ENCODE measurements around the gene ZNF410.
"Not testable (repeated sequence)": the region's sequence is repeated elsewhere in the genome, so short reads cannot be mapped to it uniquely, and the experiment has no call there.

Gene ZNF410

DNA sequence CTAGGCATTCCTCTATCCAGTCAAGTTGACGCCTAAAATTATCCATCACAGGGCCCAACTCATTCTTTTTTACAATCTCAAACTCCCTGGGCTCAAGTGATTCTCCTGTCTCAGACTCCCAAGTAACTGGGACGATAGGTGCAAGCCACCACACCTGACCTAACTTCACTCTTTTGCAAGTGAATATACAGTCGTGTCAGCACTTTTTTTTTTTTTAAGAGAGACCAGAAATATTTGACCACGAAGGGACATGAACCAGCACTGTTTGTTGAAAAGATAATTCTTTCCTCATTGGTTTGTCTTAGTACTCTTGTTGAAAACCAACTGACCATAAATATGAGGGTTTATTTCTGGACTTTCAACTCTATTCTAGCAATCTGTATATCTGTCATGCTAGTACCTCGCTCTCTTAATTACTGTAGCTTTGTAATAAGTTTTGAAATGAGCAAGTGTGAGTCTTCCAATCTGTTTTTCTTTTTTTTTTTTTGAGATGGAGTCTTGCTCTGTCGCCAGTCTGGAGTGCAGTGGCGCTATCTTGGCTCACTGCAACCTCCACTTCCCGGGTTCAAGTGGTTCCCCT is 21.0 kb upstream of the ZNF410 start:
- TF ChIP-seq, protein P1, sequence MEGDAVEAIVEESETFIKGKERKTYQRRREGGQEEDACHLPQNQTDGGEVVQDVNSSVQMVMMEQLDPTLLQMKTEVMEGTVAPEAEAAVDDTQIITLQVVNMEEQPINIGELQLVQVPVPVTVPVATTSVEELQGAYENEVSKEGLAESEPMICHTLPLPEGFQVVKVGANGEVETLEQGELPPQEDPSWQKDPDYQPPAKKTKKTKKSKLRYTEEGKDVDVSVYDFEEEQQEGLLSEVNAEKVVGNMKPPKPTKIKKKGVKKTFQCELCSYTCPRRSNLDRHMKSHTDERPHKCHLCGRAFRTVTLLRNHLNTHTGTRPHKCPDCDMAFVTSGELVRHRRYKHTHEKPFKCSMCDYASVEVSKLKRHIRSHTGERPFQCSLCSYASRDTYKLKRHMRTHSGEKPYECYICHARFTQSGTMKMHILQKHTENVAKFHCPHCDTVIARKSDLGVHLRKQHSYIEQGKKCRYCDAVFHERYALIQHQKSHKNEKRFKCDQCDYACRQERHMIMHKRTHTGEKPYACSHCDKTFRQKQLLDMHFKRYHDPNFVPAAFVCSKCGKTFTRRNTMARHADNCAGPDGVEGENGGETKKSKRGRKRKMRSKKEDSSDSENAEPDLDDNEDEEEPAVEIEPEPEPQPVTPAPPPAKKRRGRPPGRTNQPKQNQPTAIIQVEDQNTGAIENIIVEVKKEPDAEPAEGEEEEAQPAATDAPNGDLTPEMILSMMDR (IDR thresholded peaks at IDR 0.05; ENCODE audit: low read depth, low read length, missing control alignments), result no peak
- no peak overlapping the region for H3K4me3 ChIP-seq (ENCODE audit: low read depth, low read length)
- no peak for DNase-seq (ENCODE audit: low read depth)
- in situ Hi-C loops (cut with HindIII; ENCODE audit: low sequenced_read_pairs), result no loop called here

DNA sequence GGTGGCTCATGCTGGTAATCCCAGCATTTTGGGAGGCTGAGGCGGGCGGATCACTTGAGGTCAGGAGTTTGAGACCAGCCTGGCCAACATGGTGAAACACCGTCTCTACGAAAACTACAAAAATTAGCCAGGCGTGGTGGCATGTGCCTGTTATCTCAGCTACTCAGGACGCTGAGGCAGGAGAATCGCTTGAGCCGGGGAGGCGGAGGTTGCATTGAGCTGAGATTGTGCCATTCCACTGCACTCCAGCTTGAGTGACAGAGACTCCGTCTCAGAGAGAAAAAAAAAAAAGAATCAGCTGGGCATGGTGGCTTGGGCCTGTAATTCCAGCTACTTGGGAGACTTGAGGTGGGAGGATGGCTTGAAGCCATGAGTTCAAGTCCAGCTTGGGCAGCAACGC is 16.9 kb upstream of the ZNF410 start:
- H3K4me3 ChIP-seq (ENCODE audit: low read depth, low read length); in situ Hi-C loops (cut with HindIII; ENCODE audit: low sequenced_read_pairs); DNase-seq (ENCODE audit: low read depth): not testable (repeated sequence)

DNA sequence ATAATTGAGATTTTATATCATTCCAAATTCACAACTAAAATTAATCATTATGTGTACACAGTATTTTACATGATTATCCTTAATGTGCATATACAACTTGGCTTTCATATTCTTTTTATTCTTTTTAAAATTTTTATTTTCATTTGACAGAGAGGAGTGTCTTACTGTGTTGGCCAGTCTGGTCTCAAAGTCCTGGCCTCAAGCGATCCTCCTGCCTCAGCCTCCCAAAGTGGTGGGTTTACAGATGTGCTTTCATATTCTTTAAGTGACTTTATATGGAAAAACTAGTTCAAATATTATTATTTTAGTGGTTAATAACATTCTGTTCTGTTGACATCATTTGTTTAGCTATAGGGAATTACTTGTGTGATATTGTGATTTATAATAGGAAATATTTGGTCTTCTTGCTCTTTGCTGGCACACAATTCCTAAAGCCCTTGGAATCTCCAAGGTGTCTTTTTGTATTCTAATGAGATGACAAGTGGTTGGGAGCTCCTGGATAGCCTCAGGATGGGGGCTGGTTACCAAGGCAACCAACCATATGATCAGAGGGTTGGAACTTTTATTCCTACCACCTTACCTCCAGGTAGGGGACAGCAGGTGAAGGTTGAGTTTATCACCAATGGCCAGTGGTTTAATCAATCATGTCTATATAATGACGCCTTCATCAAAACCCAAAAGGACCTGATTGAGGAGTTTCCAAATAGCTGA is 16.0 kb upstream of the ZNF410 start:
- TF ChIP-seq, protein P1 (IDR thresholded peaks at IDR 0.05; ENCODE audit: low read depth, low read length, missing control alignments), result no peak
- H3K4me3 ChIP-seq (ENCODE audit: low read depth, low read length), result no peak overlapping the region
- DNase-seq (ENCODE audit: low read depth), result no peak
- in situ Hi-C loops (cut with HindIII; ENCODE audit: low sequenced_read_pairs), result no loop called here

DNA sequence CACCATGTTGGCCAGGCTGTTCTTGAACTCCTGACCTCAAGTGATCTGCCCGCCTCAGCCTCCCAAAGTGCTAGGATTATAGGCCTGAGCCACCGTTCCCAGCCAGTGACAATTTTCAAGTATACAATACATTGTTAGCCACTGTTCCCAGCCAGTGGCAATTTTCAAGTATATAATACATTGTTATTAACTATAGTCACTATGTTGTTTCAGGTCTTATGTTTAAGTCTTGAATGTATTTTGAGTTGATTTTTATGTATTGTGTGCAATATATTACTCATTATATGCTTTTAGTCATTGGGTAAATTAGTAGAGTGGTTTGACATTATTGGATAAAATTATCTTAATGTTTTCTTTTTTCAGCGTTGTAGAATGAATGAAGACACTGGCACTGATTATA is 13.0 kb upstream of the ZNF410 start:
- H3K4me3 ChIP-seq (ENCODE audit: low read depth, low read length), result no peak overlapping the region
- TF ChIP-seq, protein P1 (IDR thresholded peaks at IDR 0.05; ENCODE audit: low read depth, low read length, missing control alignments), result no peak
- in situ Hi-C loops (cut with HindIII; ENCODE audit: low sequenced_read_pairs), result no loop called here
- DNase-seq (ENCODE audit: low read depth), result no peak

DNA sequence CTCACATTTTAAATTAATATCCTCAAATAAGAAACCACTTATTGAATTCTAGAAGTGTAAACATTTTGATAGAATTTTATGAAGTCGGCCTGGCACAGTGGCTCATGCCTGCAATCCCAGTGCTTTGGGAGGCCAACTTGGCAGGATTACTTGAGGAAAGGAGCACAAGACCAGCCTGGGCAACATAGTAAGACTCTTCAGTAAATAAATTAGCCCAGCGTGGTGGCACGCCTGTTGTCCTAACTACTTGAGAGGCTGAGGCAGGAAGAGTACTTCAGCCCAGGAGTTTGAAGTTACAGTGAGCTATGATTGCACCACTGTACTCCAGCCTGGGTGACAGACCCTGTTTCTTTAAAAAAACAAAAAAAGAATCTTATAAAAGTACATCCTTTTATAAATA is 8.9 kb upstream of the ZNF410 start:
- DNase-seq (ENCODE audit: low read depth), result no peak
- no peak overlapping the region for H3K4me3 ChIP-seq (ENCODE audit: low read depth, low read length)
- TF ChIP-seq, protein P1 (IDR thresholded peaks at IDR 0.05; ENCODE audit: low read depth, low read length, missing control alignments), result no peak
- in situ Hi-C loops (cut with HindIII; ENCODE audit: low sequenced_read_pairs), result no loop called here

DNA sequence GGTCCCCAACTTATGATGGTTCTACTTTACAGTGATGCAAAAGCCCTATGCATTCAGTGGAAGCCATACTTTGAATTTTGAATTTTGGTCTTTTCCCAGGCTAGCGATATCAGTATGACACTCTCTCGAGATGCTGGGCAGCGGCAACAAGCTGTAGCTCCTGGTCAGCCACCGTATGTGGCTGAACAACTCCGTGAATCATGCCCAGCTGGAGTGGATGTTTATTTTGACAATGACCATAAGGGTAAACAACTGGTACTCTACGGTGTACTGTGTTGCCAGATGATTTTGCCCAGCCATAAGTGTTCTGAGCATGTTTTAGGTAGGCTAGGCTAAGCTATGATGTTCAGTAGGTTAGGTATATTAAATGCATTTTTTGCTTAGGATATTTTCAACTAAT is 8.2 kb upstream of the ZNF410 start:
- in situ Hi-C loops (cut with HindIII; ENCODE audit: low sequenced_read_pairs), result no loop called here
- H3K4me3 ChIP-seq (ENCODE audit: low read depth, low read length), result no peak overlapping the region
- no peak for DNase-seq (ENCODE audit: low read depth)
- TF ChIP-seq, protein P1 (IDR thresholded peaks at IDR 0.05; ENCODE audit: low read depth, low read length, missing control alignments), result no peak

DNA sequence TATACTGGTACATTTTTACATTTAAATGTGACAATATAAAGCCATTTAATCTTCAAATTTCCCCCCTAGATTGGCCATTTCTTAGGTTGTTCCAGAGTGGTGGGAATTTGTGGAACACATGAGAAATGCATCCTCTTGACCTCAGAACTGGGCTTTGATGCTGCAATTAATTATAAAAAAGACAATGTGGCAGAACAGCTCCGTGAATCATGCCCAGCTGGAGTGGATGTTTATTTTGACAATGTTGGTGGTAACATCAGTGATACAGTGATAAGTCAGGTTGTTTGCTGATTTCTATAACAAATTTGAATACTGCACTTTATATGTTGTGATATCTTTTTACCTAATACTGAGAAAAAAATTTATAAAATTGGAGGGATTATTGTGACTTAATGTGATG is 7.6 kb upstream of the ZNF410 start:
- no peak overlapping the region for H3K4me3 ChIP-seq (ENCODE audit: low read depth, low read length)
- DNase-seq (ENCODE audit: low read depth), result no peak
- TF ChIP-seq, protein P1 (IDR thresholded peaks at IDR 0.05; ENCODE audit: low read depth, low read length, missing control alignments), result no peak
- in situ Hi-C loops (cut with HindIII; ENCODE audit: low sequenced_read_pairs), result no loop called here

Measured in astrocyte of the cerebellum (primary cell).